GM18499 (cell line): Measurements from ENCODE around the gene A3GALT2.

Experiments
- ATAC-seq: cut with Tn5 transposase; IDR thresholded peaks from one replicate; pipeline ENCODE4 v1.9.1; 2021; ENCODE audit warnings: moderate number of reproducible peaks; ENCODE audit not compliant: insufficient read depth, unreplicated experiment

Gene A3GALT2

GRCh38 chr1:33275195-33275594 is 45.7 kb downstream of the A3GALT2 start:
- ATAC-seq: no peak

GRCh38 chr1:33274446-33274845 is 46.5 kb downstream of the A3GALT2 start:
- ATAC-seq: no peak

- no peak for ATAC-seq
Measured at GRCh38 chr1:33273961-33274371, 46.9 kb downstream of the A3GALT2 start.

DNA sequence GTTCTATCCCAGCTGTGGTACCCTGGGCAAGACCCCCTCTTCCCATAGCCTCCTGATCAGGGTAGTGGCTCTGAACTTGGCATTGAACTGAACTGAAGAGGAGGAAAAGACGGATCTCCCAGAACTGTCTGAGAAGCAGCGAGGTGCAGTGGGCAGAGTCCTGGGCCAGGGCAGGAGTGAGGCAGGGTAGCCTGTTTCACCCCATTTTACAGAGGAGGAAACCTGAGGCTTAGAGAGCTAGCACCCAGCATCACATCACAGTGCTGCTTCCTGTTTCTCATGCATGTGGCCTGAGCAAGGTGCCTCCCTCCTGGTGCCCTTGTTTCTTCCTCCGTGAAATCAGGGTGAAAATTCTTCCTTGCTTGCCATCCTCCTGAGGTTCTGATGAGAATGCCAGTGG is 47.5 kb downstream of the A3GALT2 start:
- no peak for ATAC-seq

GRCh38 chr1:33272930-33273329 is 48.0 kb downstream of the A3GALT2 start:
- ATAC-seq: no peak

- no peak for ATAC-seq
Measured at GRCh38 chr1:33272509-33272908, 48.4 kb downstream of the A3GALT2 start.

GRCh38 chr1:33271666-33272505 is 49.0 kb downstream of the A3GALT2 start:
- no peak for ATAC-seq

DNA sequence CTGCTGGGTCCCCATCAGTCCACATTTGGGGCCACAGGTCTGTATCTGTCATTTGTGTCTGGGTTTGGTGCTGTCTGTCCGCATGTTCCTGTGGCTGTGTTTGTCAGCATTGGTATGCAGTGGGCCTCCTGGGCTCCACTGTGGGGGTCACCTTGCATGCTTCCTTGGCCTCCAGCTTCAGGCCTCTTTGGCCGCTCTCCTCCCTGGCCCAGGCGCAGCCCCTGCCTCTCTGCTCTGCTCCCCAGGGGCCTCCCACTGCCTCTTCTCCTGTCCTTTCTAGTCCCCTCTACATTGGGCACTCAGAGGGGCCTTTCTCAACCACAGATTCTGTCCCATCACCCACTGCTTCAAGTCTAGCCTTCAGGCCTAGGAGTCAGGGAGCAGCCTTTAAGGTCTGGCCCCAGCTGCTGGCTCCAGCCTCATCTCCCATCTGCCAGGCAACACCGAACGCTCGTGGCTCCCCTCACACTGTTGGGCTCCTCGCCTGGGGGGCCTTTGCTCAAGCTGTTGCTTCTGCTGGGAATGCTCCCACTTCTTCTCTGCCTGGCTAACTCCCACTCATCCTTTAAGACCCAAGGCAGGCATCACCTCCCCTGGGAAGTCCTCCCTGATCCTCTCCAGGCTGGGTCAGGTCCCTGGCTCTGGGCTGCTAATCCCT is 50.0 kb downstream of the A3GALT2 start:
- no peak for ATAC-seq

DNA sequence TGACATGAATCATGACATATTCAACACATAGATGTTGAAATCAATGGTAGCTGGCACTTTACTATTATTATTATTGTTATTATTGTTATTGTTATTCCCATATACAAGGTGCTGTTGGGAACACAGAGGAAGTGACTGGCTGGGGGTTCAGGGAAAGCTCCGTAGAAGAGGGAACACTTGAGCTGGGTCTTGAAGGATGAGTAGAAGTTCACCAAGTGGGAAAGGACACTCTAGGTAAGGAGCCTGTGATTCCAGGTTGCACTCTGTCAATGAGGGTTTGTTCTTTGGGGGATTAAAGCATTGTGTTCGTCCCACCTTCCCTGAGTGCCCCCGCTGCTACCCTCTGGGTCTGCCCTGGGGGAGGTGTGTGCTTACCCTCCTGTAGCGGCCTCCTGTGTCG is 50.5 kb downstream of the A3GALT2 start:
- ATAC-seq: no peak

DNA sequence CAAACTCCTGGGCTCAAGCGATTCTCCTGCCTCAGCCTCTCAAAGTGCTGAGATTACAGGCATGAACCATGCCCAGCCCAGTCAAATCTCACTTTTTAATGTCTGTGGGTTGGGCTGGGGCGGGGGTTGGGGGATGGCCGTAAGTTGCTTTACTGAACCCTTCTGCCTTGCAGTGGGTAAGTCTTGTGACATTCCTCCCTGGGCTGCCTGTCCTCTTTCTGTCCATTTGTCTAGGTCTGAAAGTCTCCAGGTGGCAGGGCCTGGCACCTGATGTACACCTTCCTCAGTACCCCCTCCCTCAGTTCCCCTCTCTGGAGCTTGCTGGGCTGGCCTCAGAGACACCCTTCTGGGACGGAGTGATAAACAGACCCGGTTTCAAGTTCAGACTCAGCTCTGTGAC is 51.3 kb downstream of the A3GALT2 start:
- no peak for ATAC-seq

- ATAC-seq: no peak
Measured at GRCh38 chr1:33268927-33269610, 51.8 kb downstream of the A3GALT2 start.

DNA sequence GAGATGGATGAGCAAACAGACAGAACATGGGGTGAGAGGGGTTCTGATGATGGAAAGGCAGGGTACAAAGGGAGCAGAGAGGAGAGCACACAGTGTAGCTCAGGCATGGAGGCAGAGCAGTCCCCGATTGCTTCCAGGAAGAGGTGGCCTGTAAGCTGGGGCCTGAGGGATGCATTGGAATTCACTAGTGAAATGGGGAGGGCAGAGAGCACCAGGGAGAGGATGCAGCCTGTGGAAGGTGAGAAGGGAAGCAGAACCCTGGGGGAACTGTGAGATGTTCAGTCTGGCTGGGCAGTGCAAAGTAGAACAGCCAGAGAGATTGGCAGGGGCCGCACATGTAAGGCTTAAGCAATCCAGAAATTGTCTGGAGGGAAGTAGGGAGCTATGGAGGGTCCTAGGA is 52.4 kb downstream of the A3GALT2 start:
- ATAC-seq: no peak

DNA sequence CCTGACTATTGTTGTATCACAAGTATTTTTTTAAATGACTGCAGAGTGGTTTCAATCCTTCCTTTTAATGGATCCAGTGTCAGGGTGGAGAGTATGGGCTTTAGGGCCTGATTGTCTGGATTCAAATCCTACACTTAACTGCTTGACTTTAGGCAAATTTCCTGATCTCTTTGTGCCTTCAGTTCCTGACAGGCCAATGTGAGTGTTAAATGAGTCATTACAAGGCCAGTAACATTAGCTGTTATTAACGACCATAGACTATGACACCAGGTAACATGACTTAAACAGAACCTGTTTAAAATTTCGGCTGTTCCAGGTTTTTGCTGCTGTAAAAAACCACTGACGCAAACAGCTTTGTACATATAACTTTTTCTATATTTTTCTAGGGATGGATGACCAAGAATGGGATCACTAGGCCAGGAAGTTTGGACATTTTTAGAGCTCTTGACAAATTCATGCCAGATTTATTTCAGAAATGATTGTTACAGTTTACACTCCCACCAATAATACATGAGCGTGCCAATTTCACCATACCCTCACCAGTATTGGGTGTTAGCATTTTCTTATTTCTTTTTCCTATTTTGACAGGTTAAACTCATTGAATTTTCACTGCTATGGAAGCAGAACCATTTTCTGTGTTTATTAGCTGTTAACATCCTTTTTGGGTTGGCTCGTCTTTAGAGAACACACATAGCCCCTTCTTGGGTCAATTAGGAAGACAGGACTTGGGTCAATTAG is 53.3 kb downstream of the A3GALT2 start:
- no peak for ATAC-seq

- no peak for ATAC-seq
Measured at GRCh38 chr1:33266766-33267165, 54.1 kb downstream of the A3GALT2 start.

GRCh38 chr1:33265780-33266605 is 54.9 kb downstream of the A3GALT2 start:
- no peak for ATAC-seq

GRCh38 chr1:33263890-33264504 is 56.9 kb downstream of the A3GALT2 start:
- ATAC-seq: no peak

GRCh38 chr1:33261344-33261743 is 59.6 kb downstream of the A3GALT2 start:
- ATAC-seq: no peak

GRCh38 chr1:33260439-33260838 is 60.5 kb downstream of the A3GALT2 start:
- ATAC-seq: no peak

- no peak for ATAC-seq
Measured at GRCh38 chr1:33259879-33260278, 61.0 kb downstream of the A3GALT2 start.
